GDM1 (cell line): ENCODE results near the gene KRTAP9-3.
"Not testable (repeated sequence)": the region's sequence is repeated elsewhere in the genome, so short reads cannot be mapped to it uniquely, and the experiment has no call there.

Source experiments
- DNase-seq: peaks from one replicate; lab custom pipeline; 2025; lab: John Stamatoyannopoulos, UW

The KRTAP9-3 gene, protein sequence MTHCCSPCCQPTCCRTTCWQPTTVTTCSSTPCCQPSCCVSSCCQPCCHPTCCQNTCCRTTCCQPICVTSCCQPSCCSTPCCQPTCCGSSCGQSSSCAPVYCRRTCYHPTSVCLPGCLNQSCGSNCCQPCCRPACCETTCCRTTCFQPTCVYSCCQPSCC

DNA sequence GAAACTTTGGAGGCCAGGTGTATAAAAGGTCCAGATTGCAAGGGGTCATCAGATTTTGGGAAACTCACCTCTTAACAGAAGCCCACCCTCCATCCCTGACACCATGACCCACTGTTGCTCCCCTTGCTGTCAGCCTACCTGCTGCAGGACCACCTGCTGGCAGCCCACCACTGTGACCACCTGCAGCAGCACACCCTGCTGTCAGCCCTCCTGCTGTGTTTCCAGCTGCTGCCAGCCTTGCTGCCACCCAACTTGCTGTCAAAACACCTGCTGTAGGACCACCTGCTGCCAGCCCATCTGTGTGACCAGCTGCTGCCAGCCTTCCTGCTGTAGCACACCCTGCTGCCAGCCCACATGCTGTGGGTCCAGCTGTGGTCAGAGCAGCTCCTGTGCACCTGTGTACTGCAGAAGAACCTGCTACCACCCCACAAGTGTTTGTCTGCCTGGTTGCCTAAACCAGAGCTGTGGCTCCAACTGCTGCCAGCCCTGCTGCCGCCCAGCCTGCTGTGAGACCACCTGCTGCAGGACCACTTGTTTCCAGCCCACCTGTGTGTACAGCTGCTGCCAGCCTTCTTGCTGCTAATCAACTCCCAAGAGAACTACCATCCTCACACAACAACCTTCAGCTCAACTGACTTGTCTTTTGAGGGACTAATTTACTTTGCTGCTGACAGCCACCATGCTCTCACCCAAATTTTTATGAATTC, at the start of gene KRTAP9-3:
Gene KRTAP9-3 (plus strand): TSS at position 51 of the 707 bp plus-strand sequence. CDS start 53 bp downstream, at position 104.
- DNase-seq = not testable (repeated sequence)

DNA sequence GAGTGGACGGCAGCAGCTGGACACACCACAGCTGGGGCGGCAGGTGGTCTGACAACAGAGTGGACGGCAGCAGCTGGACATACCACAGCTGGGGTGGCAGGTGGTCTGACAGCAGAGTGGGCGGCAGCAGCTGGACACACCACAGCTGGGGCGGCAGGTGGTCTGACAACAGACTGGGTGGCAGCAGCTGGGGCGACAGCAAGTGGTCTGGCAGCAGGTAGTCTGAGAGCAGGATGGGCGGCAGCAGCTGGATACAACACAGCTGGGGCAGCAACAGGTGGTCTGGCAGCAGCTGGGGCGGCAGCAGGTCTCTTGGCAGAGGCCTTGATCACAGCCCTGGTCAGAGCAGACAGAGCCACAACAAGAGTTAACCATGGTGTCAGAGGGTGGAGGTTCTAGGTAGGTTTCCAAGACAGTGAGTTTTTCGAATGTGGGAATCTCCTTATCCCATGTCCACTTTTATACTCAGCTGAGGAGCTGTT, 47.7 kb upstream of the KRTAP9-3 start, which contains the start of gene KRTAP4-1:
Gene KRTAP4-1 (minus strand): TSS at position 432 of the 482 bp plus-strand sequence. CDS start 57 bp downstream, at position 375.
- no peak for DNase-seq

DNA sequence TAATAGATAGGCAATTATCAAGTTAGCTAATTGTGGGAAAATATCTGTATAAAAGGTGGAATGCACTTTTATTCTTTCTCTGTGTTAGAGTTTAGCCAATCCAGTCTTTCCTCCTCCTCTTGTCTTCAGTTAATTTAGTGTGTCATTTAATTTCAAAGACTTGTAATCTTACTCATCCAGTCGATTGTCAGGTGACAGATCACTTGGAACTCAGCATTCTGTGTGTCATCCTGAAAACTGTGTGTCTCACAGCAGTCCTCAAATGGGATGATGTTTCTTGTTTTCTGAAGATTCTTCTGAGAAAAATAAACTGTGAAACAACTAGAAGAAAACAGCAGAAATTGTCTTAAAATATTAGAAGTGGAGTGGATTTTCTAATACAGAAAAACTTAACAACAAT, 47.2 kb upstream of the KRTAP9-3 start:
- no peak for DNase-seq

DNA sequence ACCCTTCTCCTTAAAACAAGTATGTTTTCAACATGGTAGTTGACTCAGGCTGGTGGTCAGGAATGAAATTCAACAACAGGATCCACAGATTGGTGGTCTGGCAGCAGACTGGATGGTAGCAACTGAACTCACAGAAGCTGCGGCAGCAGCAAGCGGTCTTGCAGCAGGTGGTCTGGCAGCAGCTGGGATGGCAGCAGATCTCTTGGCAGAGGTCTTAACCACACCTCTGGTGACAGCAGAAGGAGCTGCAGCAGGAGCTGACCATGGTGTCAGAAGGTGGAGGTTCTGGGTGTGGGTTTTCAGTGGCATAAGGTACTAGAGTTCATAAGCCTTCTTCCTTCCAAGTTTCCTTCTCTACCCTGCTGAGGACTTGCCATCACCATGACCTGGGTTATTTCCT, 45.4 kb upstream of the KRTAP9-3 start:
- no peak for DNase-seq

DNA sequence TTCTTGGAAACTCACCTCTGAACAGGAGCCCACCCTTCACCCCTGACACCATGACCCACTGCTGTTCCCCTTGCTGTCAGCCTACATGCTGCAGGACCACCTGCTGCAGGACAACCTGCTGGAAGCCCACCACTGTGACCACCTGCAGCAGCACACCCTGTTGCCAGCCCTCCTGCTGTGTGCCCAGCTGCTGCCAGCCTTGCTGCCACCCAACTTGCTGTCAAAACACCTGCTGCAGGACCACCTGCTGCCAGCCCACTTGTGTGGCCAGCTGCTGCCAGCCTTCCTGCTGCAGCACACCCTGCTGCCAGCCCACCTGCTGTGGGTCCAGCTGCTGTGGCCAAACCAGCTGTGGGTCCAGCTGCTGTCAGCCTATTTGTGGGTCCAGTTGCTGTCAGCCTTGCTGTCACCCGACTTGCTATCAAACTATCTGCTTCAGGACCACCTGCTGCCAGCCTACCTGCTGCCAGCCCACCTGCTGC, 42.4 kb upstream of the KRTAP9-3 start, which contains the start of gene KRTAP9-1:
Gene KRTAP9-1 (plus strand): TSS at position 51 of the 482 bp plus-strand sequence. CDS start 0 bp downstream, at position 51.
- not testable (repeated sequence) for DNase-seq

DNA sequence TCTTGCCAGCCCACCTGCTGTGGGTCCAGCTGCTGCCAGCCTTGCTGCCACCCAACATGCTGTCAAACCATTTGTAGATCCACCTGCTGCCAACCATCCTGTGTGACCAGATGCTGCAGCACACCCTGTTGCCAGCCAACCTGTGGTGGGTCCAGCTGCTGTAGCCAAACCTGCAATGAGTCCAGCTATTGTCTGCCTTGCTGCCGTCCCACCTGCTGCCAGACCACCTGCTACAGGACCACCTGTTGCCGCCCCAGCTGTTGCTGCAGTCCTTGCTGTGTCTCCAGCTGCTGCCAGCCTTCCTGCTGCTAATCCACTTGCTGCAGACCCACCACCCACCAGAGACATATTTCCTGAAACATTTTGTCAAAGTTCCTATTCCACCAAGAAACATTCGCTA, 41.9 kb upstream of the KRTAP9-3 start:
- DNase-seq = no peak

DNA sequence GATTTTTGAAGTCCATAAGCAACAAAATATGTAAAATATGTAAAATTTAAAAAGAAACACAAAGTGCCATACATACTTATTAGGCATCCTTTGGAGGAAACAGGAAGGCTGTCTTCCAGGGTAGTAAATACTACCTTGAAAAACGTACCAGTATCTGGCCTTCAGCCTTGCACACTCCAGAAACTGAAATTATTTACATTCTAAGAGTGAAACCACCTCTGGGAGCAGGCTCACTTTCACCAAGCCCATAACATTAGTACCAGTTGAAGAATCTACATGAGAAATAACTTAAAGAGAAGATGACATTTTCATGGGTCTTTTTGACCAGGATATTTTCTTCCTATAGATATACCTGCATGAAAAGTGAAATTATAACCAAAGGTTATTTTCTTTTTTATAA, 36.2 kb upstream of the KRTAP9-3 start:
- DNase-seq = no peak

DNA sequence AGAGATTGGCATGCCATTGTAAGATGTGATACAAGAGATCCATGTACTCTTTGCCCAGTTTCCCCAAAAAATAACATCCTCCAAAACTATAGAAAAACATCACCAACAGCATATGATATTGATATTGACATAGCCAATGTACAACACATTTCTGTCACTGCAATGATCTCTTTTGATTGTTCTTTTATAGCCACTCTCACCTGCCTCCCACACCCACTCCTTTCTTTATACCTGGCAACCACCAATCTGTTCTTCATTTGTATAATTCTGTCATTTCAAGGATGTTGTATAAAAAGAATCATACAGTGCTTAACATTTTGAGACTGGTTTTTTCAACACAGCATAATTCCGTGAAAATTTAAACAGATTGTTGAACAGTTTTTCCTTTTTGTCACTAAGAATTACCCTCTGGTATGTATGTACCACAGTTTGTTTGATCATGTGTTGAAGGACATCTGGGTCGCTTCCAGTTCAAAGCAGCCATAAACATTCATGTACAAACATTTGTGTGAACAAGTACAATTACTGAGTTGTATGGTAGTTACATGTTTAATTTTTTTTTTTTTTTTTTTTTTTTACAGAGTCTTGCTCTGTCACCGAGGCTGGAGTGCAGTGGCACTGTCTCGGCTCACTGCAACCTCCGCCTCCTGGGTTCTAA, 32.7 kb upstream of the KRTAP9-3 start:
- no peak for DNase-seq

DNA sequence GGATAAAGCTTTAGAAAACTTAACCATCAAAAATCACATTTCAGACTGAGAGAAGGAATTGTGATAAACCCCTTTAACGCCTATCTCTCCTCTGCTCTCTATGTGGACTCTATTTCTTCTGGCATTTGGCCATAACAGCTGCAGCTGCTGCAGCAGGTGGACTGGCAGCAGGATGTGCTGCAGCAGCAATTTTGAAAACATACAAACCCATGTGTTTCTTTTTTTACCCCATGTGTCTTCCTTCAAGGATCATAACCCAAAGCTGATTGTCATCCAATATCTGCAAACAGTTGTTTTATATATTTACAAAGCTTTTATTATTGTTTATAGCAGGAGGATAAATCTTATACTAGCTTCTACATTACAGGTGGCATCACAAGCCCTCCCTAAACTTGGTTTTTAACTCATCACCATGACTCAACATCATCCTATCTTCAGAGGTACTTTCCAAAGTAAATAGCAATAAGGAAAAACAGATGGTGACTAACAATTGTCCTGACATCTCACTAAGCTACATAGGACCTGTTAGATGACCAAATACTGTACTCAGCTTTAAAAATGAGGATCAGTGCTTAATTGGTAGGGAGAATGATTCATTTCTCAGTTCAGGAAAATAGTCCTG, 20.3 kb upstream of the KRTAP9-3 start:
- DNase-seq = no peak

DNA sequence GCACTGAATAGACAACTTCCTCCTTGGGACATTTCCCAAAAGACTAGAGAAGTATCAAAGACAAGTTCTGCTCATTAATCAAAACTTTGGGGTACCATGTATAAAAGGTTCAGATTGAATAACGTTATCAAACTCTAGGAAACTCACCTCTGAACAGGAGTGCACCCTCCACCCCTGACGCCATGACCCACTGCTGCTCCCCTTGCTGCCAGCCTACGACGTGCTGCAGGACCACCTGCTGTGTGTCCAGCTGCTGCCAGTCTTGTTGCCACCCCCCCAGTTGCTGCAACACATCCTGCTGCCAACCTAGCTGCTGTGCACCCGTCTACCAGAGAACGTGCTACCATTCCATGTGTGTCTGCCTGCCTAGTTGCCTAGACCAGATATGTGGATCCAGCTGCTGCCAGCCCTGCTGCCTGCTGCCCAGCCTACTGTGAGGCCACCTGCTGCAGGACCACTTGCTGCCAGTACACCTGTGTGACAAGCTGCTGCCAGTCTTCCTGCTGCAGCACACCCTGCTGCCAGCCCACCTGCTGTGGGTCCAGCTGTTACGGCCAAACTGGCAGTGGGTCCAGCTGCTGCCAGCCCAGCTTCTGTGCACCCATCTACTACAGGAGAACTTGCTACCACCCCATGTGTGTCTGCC, 19.6 kb upstream of the KRTAP9-3 start:
- no peak for DNase-seq

DNA sequence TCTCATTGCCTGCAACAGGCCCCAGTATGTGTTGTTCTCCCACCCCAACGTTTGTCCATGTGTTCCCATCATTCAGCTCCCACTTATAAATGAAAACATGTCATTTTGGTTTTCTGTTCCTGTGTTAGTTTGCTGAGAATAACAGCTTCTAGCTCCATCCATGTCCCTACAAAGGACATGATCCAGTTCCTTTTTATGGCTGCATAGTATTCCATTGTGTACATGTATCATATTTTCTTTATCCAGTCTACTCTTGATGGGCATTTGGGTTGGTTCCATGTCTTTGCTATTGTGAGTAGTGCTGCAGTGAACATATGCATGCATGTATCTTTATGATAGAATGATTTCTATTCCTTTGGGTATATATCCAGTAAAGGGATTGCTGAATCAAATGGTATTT, 16.6 kb upstream of the KRTAP9-3 start:
- no peak for DNase-seq

DNA sequence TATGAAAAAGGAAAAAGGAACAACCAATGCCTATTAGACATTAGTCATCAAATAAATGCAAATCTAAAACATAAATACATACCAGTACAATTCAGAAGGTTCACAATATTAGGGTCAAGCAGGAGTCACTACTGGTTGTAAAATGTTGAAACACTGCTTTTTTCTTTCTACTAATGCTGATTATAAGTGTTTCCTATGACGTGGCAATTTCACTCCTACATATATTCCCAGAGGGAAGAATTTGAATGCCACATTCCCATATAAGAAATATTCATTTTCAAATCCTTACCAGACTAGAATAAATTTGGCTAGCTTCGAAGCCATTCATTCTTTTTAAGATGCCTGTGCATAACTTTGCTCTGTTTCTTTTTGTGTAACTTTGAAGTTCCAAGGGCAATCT, 8.4 kb upstream of the KRTAP9-3 start:
- no peak for DNase-seq

DNA sequence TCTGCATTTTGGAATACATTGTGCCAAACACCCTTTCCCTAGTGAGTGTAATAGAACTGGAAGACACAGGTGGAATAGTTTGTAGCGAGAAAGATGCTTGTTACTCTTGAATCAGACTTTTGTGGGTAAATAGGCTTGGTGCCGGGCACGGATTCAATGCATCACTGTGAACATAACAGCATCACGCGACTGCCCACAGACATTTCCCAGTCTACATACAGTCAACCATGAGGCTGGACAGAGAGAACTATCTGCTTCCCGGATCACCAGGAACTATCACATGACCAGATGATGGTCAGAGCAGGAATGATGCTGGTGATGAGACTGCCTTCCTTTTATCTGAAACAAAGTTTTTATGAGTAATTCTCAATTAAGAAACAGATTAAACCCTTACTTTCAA, 6.2 kb upstream of the KRTAP9-3 start:
- DNase-seq = no peak

DNA sequence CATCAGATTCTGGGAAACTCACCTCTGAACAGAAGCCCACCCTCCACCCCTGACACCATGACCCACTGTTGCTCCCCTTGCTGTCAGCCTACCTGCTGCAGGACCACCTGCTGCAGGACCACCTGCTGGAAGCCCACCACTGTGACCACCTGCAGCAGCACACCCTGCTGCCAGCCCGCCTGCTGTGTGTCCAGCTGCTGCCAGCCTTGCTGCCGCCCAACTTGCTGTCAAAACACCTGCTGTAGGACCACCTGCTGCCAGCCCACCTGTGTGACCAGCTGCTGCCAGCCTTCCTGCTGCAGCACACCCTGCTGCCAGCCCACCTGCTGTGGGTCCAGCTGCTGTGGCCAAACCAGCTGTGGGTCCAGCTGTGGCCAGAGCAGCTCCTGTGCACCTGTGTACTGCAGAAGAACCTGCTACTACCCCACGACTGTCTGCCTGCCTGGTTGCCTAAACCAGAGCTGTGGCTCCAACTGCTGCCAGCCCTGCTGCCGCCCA, 5.6 kb upstream of the KRTAP9-3 start, which contains the start of gene KRTAP9-2:
Gene KRTAP9-2 (plus strand): TSS at position 51 of the 498 bp plus-strand sequence. CDS start 7 bp downstream, at position 58.
- not testable (repeated sequence) for DNase-seq

DNA sequence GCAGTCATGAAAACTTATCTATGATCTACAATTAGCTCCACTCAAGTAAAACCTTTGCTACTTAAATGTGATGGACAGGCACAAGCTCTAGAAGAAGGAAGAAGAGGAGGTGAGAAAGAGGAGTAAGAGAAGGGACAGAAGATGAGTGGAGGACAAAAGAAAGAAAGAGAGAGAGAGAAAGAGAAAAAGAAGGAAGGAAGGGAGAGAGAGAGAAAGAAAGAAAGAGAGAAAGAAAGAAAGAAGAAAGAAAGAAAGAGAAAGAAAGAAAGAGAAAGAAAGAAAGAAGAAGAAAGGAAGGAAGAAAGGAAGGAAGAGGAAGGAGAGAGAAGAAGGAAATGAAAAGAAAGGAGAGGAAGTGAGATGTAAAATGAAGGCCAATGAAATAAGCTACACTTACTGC, 2.2 kb upstream of the KRTAP9-3 start:
- no peak for DNase-seq

DNA sequence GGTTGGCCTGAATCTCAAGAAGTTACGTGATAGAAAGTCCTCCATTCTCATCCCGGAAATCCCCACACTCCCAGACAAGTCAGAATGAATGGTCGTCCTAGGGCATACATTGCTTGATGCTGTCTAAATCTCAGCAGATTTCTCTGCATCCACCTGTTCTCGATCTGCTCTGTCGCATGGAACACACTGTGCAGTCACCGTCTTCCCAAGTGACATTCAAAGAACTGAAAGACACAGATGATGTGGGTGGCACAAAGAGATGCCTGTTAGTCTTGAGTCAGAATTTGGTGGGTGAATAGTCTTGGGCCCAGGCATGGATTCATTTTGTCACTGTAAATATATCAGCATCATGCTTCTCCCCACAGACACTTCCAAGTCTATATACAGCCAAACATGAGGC, 518 bp upstream of the KRTAP9-3 start:
- DNase-seq = no peak

DNA sequence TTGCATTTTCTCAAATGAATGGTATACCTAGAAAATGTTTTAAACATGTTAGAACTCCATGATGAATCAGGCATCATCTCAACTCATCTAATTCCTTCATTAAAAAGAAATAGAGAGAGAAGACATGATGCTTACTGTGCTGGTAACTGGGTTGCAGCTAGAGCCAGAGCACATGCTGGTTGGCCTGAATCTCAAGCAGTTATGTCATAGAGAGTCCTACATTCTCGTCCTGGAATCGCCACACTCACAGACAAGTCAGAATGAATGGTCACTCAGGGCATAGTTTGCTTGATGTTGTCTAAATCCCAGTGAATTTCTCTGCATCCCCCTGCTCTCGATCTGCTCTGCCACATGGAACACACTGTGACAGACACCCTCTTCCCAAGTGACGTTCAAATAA, 4.9 kb downstream of the KRTAP9-3 start:
- DNase-seq = not testable (repeated sequence)

DNA sequence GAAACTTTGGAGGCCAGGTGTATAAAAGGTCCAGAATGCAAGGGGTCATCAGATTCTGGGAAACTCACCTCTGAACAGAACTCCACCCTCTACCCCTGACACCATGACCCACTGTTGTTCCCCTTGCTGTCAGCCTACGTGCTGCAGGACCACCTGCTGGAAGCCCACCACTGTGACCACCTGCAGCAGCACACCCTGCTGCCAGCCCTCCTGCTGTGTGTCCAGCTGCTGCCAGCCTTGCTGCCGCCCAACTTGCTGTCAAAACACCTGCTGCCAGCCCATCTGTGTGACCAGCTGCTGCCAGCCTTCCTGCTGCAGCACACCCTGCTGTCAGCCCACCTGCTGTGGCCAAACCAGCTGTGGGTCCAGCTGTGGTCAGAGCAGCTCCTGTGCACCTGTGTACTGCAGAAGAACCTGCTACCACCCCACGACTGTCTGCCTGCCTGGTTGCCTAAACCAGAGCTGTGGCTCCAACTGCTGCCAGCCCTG, 5.7 kb downstream of the KRTAP9-3 start, which contains the start of gene KRTAP9-8:
Gene KRTAP9-8 (plus strand): TSS at position 51 of the 489 bp plus-strand sequence. CDS start 53 bp downstream, at position 104.
- not testable (repeated sequence) for DNase-seq

DNA sequence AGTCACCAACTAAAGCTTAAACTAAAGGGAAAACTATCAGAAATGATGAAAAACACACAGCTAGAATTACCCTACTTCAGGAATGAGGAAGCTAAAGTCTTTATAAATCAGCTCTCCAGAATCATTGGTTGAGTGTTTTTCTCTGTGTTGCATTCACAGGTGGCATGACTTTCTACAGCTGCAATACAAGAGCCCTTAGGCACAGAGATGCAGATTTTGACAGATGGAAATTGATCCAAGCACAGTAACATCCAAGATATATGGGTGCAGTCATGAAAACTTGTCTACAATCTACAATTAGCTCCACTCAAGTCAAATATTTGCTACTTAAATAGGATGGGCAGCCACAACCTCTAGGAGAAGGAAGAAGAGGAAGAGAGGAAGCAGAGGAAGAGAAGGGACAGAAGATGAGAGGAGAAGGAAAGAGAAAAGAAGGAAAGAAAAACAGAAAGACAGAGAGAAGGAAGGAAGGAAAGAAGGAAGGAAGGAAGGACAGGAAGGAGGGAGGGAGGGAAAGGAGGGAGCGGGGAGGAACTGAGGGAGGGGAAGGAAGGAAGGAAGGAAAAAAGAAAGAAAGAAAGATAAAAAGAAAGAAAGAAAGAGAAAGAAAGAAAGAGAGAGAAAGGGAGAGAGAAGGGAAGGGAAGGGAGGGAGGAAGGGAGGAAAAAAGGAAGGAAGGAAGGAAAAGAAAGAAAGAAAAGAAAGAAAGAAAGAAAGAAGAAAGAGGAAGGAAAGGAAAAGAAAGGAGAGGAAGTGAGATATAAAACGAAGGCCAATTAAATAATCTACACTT, 14.9 kb downstream of the KRTAP9-3 start:
- not testable (repeated sequence) for DNase-seq

DNA sequence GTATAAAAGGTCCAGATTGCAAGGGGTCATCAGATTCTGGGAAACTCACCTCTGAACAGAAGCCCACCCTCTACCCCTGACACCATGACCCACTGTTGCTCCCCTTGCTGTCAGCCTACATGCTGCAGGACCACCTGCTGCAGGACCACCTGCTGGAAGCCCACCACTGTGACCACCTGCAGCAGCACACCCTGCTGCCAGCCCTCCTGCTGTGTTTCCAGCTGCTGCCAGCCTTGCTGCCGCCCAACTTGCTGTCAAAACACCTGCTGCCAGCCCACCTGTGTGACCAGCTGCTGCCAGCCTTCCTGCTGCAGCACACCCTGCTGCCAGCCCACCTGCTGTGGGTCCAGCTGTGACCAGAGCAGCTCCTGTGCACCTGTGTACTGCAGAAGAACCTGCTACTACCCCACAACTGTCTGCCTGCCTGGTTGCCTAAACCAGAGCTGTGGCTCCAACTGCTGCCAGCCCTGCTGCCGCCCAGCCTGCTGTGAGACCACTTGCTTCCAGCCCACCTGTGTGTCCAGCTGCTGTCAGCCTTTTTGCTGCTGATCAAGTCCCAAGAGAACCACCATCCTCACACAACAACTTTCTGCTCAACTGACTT, 17.5 kb downstream of the KRTAP9-3 start, which contains the start of gene KRTAP9-4:
Gene KRTAP9-4 (plus strand): TSS at position 51 of the 604 bp plus-strand sequence. CDS start 34 bp downstream, at position 85.
- not testable (repeated sequence) for DNase-seq
